B cell (primary cell): Measurements from ENCODE around the gene PKIB. TPM values are rescaled to one million over a fixed set of nuclear protein-coding genes. Genes with fewer than 3 reads are reported as not detected.

Source experiments
- ATAC-seq: fragments of 200-7000 bp; cut with Tn5 transposase; one replicate; pipeline ENCODE4 v1.10.0; 2021; ENCODE audit warnings: low read depth, mild to moderate bottlenecking, moderate number of reproducible peaks, moderate library complexity
- CTCF ChIA-PET: fragments of 350-600 bp; sonication (Branson Sonifier 250); formaldehyde crosslinking; loops from one replicate; lab custom pipeline; 2021; ENCODE audit warnings: antibody characterized with exemption, inconsistent platforms; lab: Charles Lee
- POLR2A ChIA-PET: fragments of 350-600 bp; sonication (Branson Sonifier 250); formaldehyde crosslinking; loops from one replicate; lab custom pipeline; 2021; ENCODE audit warnings: antibody characterized with exemption; lab: Charles Lee
- DNase-seq: peaks from one replicate; pipeline ENCODE4 v3.0.0; 2013
- H2AFZ ChIP-seq: 2 replicates; pipeline ENCODE4 v1.6.1; 2012; ENCODE audit warnings: mild to moderate bottlenecking, low read depth, low read length; ENCODE audit not compliant: insufficient read depth, poor library complexity, severe bottlenecking
- H3K27ac ChIP-seq, 2 donors: 1 replicate in 1 of 2; 2 replicates in 1 of 2; pipeline ENCODE4 v1.5.1; 2012 to 2013; ENCODE audit warnings: low read length in 2 of 2, mild to moderate bottlenecking in 2 of 2, moderate library complexity in 1 of 2
- H3K27me3 ChIP-seq, 4 experiments: fragments of 200-600 bp in 1 of 4; sonication (generic) in 1 of 4; replicated peaks in 1 of 4; 1 replicate in 2 of 4; 2 replicates in 2 of 4; pipeline versions ENCODE4 v1.6.1 to v1.7.0; 2013 to 2016; ENCODE audit warnings: low read length in 3 of 4, mild to moderate bottlenecking in 2 of 4, mixed read lengths in 1 of 4, moderate library complexity in 1 of 4; ENCODE audit not compliant: insufficient read depth in 4 of 4, control insufficient read depth in 3 of 4; ENCODE audit errors: control extremely low read depth in 1 of 4
- H3K36me3 ChIP-seq, 2 experiments: replicated peaks in 1 of 2; 1 replicate in 1 of 2; 2 replicates in 1 of 2; pipeline versions ENCODE4 v1.6.1 to v1.7.1; 2013; ENCODE audit warnings: low read length in 1 of 2; ENCODE audit not compliant: insufficient read depth in 2 of 2, control insufficient read depth in 1 of 2; ENCODE audit errors: control extremely low read depth in 1 of 2, extremely low read depth in 1 of 2
- H3K4me1 ChIP-seq, 2 donors: fragments of 200-600 bp in 1 of 2; sonication (generic) in 1 of 2; 1 replicate in 1 of 2; 2 replicates in 1 of 2; pipeline versions ENCODE4 v1.5.1 to v1.6.1; 2013 to 2017; ENCODE audit warnings: low read length in 2 of 2; ENCODE audit not compliant: control insufficient read depth in 2 of 2, insufficient read depth in 2 of 2
- H3K4me2 ChIP-seq: replicated peaks from 2 replicates; pipeline ENCODE3; 2012; ENCODE audit warnings: mild to moderate bottlenecking, low read depth, low read length; ENCODE audit not compliant: poor library complexity, severe bottlenecking
- H3K4me3 ChIP-seq, 5 experiments: fragments of 200-600 bp in 1 of 5; sonication (generic) in 1 of 5; 1 replicate in 3 of 5; 2 replicates in 2 of 5; pipeline versions ENCODE4 v1.5.1 to v1.7.0; 2011 to 2016; ENCODE audit warnings: low read length in 4 of 5, mild to moderate bottlenecking in 4 of 5, low read depth in 2 of 5, control low read depth in 1 of 5, moderate library complexity in 1 of 5; ENCODE audit not compliant: insufficient read depth in 1 of 5; ENCODE audit errors: control extremely low read depth in 1 of 5, extremely low read depth in 1 of 5
- H3K79me2 ChIP-seq: fragments of 200-600 bp; sonication (generic); one replicate; pipeline ENCODE4 v1.6.0; 2016; ENCODE audit warnings: low read length; ENCODE audit not compliant: control insufficient read depth, insufficient read depth
- H3K9ac ChIP-seq: fragments of 200-600 bp; sonication (generic); 2 replicates; pipeline ENCODE4 v1.6.1; 2017; ENCODE audit warnings: mild to moderate bottlenecking, low read length, moderate library complexity
- H3K9me3 ChIP-seq, 3 donors: one replicate each; pipeline versions ENCODE4 v1.6.1 to v1.7.1; 2013; ENCODE audit warnings: low read length in 2 of 3; ENCODE audit not compliant: control insufficient read depth in 2 of 3, insufficient read depth in 1 of 3; ENCODE audit errors: control extremely low read depth in 1 of 3
- H4K20me1 ChIP-seq: 2 replicates; pipeline ENCODE4 v1.6.0; 2012; ENCODE audit warnings: mild to moderate bottlenecking, low read length; ENCODE audit not compliant: insufficient read depth, control insufficient read depth, poor library complexity, severe bottlenecking
- H3K27ac Mint-ChIP-seq: one replicate; pipeline ENCODE4 v1.8.0; 2021; ENCODE audit warnings: mixed read lengths
- H3K27me3 Mint-ChIP-seq: one replicate; pipeline ENCODE4 v1.8.0; 2021; ENCODE audit warnings: mixed read lengths
- H3K4me1 Mint-ChIP-seq: one replicate; pipeline ENCODE4 v1.8.0; 2021; ENCODE audit warnings: mixed read lengths
- H3K4me3 Mint-ChIP-seq: one replicate; pipeline ENCODE4 v1.8.0; 2021; ENCODE audit warnings: mixed read lengths
- H3K9me3 Mint-ChIP-seq: one replicate; pipeline ENCODE4 v1.8.0; 2022; ENCODE audit warnings: mixed read lengths; ENCODE audit not compliant: insufficient read depth
- CTCF ChIP-seq: fragments of 200-600 bp; IDR thresholded peaks from one replicate; pipeline ENCODE4 v1.8.0; 2022; ENCODE audit warnings: antibody characterized with exemption, mild to moderate bottlenecking
- EZH2 ChIP-seq: IDR thresholded peaks from 2 replicates; pipeline ENCODE4 v1.6.1; 2012; ENCODE audit warnings: borderline replicate concordance, low read depth, mild to moderate bottlenecking, moderate library complexity, low read length; ENCODE audit not compliant: insufficient read depth, poor library complexity, severe bottlenecking
- WGBS: methylation state at CpG from one replicate; pipeline ENCODE4 v1.1.5; 2013; ENCODE audit warnings: missing lambda C conversion rate; ENCODE audit not compliant: insufficient coverage; 5-methylcytosine and 5-hydroxymethylcytosine counted together
- intact Hi-C: fragments of 100-400 bp; cut with micrococcal nuclease; formaldehyde crosslinking; loops from one replicate; pipeline ENCODE4 v1.10.0; 2022
- polyA plus RNA-seq: library from polyadenylated mRNA; depleted of rRNA; stranded (reverse); fragments of >200 nt; gene quantifications from 2 replicates; pipeline ENCODE4 v1.2.3, GENCODE V29; 2012
- total RNA-seq, 2 donors: library from RNA; stranded (reverse); fragments of 120-200 nt in 1 of 2; gene quantifications; 1 replicate in 1 of 2; 2 replicates in 1 of 2; pipeline versions ENCODE4 v1.2.3 to v1.2.4, GENCODE V29; 2013 to 2022

The PKIB gene
- total and polyA plus RNA-seq, 2 donors (not counting 1 experiment from before 2014, with no cell fraction given): 0.27 to 1.2 TPM

- TF ChIP-seq EZH2 (no peak), CTCF (no peak)
- H3K27me3 Mint-ChIP-seq: no peaks in the 10 kb centered on the region
- no peak overlapping the region for H2AFZ ChIP-seq
Observed at GRCh38 chr6:122736163-122736562, 126.0 kb downstream of the PKIB start.

GRCh38 chr6:122736616-122737015 lies 126.4 kb downstream of the PKIB start:
- intact Hi-C loops: no loop called here
- no peak overlapping the region for H3K4me3 Mint-ChIP-seq
- Histone ChIP-seq H3K9me3 (no peaks in the 10 kb centered on the region), H3K27me3 (peaks cover 0 to 8% (median 0%) of the 10 kb centered on the region in 4 experiments), H3K4me2 (no peak overlapping the region), H3K4me1 (no peaks in the 10 kb centered on the region), H3K4me3 (no peak overlapping the region), H3K36me3 (no peaks in the 10 kb centered on the region), H3K9ac (no peak overlapping the region), H3K79me2 (no peaks in the 10 kb centered on the region), H2AFZ (no peak overlapping the region), H4K20me1 (no peaks in the 10 kb centered on the region), H3K27ac (no peak overlapping the region)
- ChIA-PET POLR2A (no interaction called here), CTCF (interaction anchor here (2.8 kb wide), 1 partner anchor 102 kb away, joined by 16 read pairs; no protein-coding TSS in a partner anchor)
- no peaks in the 10 kb centered on the region for H3K9me3 Mint-ChIP-seq
- no peak for DNase-seq
- H3K27ac Mint-ChIP-seq: no peak overlapping the region
- TF ChIP-seq EZH2: no peak
- no peak for TF ChIP-seq CTCF
- WGBS: no CpG with 5 or more reads among the region's 3 CpGs
- no peak for ATAC-seq
- H3K27me3 Mint-ChIP-seq: no peaks in the 10 kb centered on the region
- H3K4me1 Mint-ChIP-seq: no peaks in the 10 kb centered on the region

More at GRCh38 chr6:122736163-122736562, 126.0 kb downstream of the PKIB start:
- Mint-ChIP-seq H3K27ac (no peak overlapping the region), H3K4me1 (no peaks in the 10 kb centered on the region), H3K9me3 (no peaks in the 10 kb centered on the region), H3K4me3 (no peak overlapping the region)
- Histone ChIP-seq H3K27me3 (peaks cover 0 to 7% (median 0%) of the 10 kb centered on the region in 4 experiments), H3K9ac (no peak overlapping the region), H3K4me1 (no peaks in the 10 kb centered on the region), H3K27ac (no peak overlapping the region), H3K9me3 (no peaks in the 10 kb centered on the region), H3K79me2 (no peaks in the 10 kb centered on the region), H4K20me1 (no peaks in the 10 kb centered on the region), H3K36me3 (no peaks in the 10 kb centered on the region), H3K4me3 (no peak overlapping the region), H3K4me2 (no peak overlapping the region)
- ATAC-seq: no peak
- WGBS: no CpG with 5 or more reads among the region's 4 CpGs
- intact Hi-C loops: no loop called here
- CTCF ChIA-PET: no interaction called here
- no peak for DNase-seq
- POLR2A ChIA-PET: no interaction called here
